ENCODE measurements around the gene KPNA4.

Gene KPNA4

GRCh38 chr3:160470181-160470580 is 95.2 kb downstream of the KPNA4 start:
- DNase-seq (ENCODE audit: low spot score): no peak
- in situ Hi-C loops (cut with MboI; ENCODE audit: low pct_unique_long_range_greater_than_20kb, low sequenced_read_pairs, unreplicated experiment): no loop called here
- TF ChIP-seq CTCF (IDR thresholded peaks at IDR 0.05; ENCODE audit: extremely low read depth, insufficient read depth, missing control alignments): no peak

GRCh38 chr3:160464971-160465370 is 100.4 kb downstream of the KPNA4 start:
- DNase-seq (ENCODE audit: low spot score): no peak
- in situ Hi-C loops (cut with MboI; ENCODE audit: low pct_unique_long_range_greater_than_20kb, low sequenced_read_pairs, unreplicated experiment): no loop called here
- no peak for TF ChIP-seq CTCF (IDR thresholded peaks at IDR 0.05; ENCODE audit: extremely low read depth, insufficient read depth, missing control alignments)

- TF ChIP-seq CTCF (IDR thresholded peaks at IDR 0.05; ENCODE audit: extremely low read depth, insufficient read depth, missing control alignments): no peak
- no peak for DNase-seq (ENCODE audit: low spot score)
- in situ Hi-C loops (cut with MboI; ENCODE audit: low pct_unique_long_range_greater_than_20kb, low sequenced_read_pairs, unreplicated experiment): no loop called here
Observed at GRCh38 chr3:160464321-160464720, 101.0 kb downstream of the KPNA4 start.

- in situ Hi-C loops (cut with MboI; ENCODE audit: low pct_unique_long_range_greater_than_20kb, low sequenced_read_pairs, unreplicated experiment): no loop called here
- DNase-seq (ENCODE audit: low spot score): no peak
- TF ChIP-seq CTCF (IDR thresholded peaks at IDR 0.05; ENCODE audit: extremely low read depth, insufficient read depth, missing control alignments): no peak
Observed at GRCh38 chr3:160460033-160460432, 105.3 kb downstream of the KPNA4 start.

- in situ Hi-C loops (cut with MboI; ENCODE audit: low pct_unique_long_range_greater_than_20kb, low sequenced_read_pairs, unreplicated experiment): no loop called here
- no peak for TF ChIP-seq CTCF (IDR thresholded peaks at IDR 0.05; ENCODE audit: extremely low read depth, insufficient read depth, missing control alignments)
- DNase-seq (ENCODE audit: low spot score): no peak
Observed at GRCh38 chr3:160459450-160459970, 105.9 kb downstream of the KPNA4 start.

- in situ Hi-C loops (cut with MboI; ENCODE audit: low pct_unique_long_range_greater_than_20kb, low sequenced_read_pairs, unreplicated experiment): no loop called here
- no peak for TF ChIP-seq CTCF (IDR thresholded peaks at IDR 0.05; ENCODE audit: extremely low read depth, insufficient read depth, missing control alignments)
- DNase-seq (ENCODE audit: low spot score): no peak
Observed at GRCh38 chr3:160458151-160458550, 107.2 kb downstream of the KPNA4 start.

GRCh38 chr3:160455846-160456245 is 109.5 kb downstream of the KPNA4 start:
- in situ Hi-C loops (cut with MboI; ENCODE audit: low pct_unique_long_range_greater_than_20kb, low sequenced_read_pairs, unreplicated experiment): no loop called here
- no peak for DNase-seq (ENCODE audit: low spot score)
- no peak for TF ChIP-seq CTCF (IDR thresholded peaks at IDR 0.05; ENCODE audit: extremely low read depth, insufficient read depth, missing control alignments)
